ENCODE measurements around the gene PRMT1.
"Not testable (repeated sequence)": the region's sequence is repeated elsewhere in the genome, so short reads cannot be mapped to it uniquely, and the experiment has no call there.

The PRMT1 gene

DNA sequence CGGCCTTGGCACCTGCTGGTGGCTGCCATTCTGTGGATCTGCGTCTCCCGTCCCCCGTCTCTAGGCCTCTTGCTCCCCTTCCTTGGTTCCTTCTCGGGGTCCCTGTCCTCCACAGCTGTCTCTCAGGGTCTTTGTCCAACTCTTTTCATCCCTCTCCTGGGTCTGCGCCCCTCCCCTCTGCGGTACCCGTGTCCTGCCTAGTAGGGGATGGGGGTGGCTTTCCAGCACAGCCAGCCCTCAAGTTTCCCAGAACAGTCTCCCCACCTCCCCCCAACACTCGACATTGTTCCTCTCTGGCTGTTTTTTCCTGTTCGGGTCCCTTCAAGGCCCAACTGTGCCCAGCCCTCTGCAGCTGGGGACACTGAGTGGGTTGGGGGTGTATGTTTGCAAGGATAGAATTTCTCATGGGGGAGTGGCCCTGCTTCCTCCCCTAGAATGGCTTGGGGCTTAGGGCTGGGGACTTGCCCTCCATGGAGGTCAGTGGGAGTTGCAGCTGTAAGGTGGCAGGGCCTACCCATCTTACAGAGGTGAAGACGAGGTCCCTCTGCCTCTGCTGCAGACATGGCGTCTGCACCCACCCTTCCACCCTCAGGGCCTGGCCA lies 11.6 kb downstream of the PRMT1 start:
- no peak for DNase-seq (ENCODE audit: low spot score)

DNA sequence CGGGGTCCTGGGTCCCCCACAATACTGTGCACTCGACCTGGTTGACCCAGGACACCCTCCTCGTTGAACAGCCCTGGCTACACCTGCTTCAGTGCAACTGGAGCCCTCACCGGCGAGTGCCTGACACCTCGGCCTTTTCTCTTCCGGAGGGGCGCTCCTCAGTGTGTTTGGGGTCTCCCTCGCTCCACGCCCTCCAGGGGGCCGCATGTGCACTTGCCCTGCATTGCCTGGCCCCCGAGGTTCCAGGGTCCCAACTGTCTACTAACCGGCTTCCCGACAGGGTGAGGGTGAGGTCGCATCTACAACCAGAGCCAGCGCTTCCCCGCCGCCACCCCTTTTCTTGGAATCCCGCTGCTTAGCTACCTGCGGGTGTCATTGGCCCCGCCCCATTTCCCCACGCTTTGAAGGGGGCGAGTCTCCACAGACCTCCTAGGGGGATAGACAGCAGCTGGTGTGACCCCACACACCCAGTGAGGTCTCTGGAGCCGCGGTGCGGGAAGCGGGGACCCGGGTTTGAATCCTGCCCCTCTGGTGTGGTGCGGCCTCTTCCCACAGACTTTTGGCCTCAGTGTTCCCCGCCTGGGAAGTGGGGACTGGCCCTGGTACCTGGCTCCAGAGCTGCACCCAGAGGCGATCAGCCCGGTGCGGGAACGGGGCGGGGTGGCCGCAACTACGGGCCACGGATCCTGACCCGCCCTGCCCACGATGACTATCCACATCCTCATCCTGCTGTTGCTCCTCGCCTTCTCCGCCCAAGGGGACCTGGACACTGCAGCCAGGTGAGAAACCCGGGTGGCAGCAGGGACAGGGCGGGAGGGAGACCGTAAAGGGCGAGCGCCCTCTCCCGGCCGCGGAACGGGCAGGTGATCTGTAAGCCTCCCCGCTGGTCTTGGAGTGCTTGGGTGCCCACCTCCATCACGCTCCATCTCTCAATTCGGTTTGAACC lies 12.3 kb downstream of the PRMT1 start, which contains the start of gene ADM5:
Gene ADM5 (plus strand): TSS at position 462 of the 946 bp plus-strand sequence. CDS start 244 bp downstream, at position 706.
- DNase-seq (ENCODE audit: low spot score) = no peak

DNA sequence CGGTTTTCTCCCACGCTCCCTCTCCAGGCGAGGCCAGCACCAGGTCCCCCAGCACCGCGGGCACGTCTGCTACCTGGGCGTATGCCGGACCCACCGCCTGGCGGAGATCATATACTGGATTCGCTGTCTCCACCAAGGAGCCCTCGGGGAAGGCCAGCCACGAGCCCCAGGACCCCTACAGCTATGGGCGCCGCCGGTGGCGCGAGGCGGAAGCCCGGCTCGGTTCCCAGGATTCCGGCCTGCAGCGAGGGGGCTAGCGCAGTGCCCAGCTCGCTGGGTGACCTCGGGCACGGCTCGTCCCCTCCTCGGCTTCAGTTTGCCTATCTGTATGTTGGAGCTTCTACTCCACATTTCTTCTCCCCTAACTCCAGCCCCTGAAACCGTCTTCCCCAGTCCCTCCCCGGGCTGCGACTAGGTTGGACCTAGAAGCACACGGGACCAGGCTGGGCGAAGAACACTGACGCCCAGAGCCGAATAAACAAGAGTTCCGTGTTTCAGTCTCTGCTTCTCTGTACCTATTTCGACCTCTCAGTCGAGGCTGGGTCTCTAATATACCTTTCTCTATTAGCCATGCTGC lies 13.1 kb downstream of the PRMT1 start:
- DNase-seq (ENCODE audit: low spot score) = no peak

DNA sequence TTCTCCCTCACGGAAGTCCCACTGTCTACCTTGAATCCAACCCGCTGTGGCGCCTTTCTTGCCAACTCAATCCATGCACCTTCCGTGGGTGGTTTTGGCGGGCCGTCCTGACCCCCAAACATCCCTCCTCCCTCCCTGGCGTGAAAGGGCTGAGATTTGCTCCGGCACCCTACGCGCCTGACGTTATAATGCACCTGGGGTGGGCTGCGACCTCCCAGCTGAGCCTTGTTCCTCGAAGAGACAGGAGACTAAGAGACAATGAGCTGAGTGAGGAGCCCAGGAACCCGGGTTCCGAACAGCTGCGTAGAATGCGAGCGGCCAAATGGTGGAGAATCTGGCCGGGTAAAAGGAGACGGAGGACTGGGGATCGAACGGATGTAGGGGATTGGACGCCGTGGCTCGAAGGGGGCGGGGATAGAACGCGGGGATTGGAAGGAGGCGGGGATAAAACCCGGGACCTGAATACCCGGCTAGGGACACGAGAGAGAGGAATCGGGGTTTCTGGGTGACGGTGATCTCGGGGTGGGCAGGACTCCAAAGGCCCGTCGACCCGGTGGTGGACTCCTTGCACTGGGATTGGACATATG lies 13.7 kb downstream of the PRMT1 start, which contains the start of gene CPT1C:
Gene CPT1C (plus strand): TSS at position 461 of the 587 bp plus-strand sequence. CDS start 1,137 bp downstream, outside the sequence.
- DNase-seq (ENCODE audit: low spot score) = no peak

DNA sequence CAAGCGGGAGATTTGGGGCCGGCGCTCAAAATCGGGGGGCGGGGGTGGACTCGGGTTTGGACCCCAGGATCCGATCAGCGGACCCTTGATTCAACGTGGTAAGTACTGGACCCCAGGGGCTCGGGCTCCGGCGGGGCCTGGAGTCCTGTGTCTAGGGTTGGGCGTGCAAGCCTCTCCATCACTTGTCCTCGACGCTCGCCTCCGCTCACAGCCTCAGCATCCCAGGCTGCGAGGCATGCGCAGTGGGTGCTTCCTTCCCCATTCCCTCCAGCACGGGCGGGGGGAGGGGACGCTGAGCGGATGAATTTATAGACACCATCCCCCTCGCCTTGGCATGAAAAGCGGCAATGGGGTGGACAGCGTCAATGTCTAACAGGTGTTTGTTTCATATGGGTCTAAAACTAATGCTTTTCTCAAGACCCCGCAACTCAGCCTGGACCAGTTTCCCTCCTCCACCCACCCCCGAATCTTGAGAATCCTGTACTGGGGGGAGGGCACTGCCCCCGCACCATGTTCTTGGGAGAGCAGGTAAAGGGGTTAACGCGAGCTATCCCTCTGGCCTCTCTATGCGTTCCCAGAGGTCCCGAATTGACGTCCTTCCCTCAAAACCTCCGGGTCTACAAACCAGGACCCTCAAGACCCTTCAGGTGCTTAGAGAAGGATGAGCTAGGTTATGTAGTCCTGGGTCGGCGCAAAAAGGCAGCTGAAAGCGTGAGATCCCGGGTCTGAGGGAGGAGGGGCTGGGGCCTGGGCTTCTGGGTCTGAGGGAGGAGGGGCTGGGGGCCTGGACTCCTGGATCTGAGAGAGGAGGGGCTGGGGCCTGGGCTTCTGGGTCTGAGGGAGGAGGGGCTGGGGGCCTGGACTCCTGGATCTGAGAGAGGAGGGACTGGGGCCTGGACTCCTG lies 14.4 kb downstream of the PRMT1 start:
- no peak for DNase-seq (ENCODE audit: low spot score)

DNA sequence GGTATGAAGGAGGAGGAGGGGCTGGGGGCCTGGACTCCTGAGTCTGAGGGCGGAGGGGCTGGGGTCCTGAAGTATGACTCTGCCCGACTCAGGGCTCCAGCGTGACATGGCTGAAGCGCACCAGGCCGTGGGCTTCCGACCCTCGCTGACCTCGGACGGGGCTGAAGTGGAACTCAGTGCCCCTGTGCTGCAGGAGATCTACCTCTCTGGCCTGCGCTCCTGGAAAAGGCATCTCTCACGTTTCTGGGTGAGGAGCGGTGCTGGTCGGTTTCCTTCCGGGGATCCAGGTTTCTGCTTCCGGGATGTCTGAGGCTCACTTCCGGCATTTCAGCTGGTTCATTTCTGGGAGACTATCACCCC lies 15.1 kb downstream of the PRMT1 start:
- no peak for DNase-seq (ENCODE audit: low spot score)

DNA sequence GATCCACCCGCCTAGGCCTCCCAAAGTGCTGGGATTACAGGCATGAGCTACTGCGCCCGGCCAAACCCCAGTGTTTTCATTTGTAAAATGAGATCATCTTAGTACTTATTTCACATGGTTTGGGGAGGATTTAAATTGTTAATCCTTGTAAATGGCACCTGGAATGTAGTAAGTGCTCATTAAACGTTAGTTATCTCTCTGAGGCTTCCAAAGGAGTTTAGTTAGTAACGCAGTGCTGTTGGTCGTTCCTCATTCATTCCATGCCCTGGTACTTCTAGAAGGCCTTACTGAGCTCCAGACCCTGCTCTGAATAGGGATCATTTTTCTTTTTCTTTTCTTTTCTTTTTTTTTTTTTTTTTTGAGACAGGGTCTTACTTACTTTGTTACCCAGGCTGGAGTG lies 19.0 kb downstream of the PRMT1 start:
- DNase-seq (ENCODE audit: low spot score) = no peak

DNA sequence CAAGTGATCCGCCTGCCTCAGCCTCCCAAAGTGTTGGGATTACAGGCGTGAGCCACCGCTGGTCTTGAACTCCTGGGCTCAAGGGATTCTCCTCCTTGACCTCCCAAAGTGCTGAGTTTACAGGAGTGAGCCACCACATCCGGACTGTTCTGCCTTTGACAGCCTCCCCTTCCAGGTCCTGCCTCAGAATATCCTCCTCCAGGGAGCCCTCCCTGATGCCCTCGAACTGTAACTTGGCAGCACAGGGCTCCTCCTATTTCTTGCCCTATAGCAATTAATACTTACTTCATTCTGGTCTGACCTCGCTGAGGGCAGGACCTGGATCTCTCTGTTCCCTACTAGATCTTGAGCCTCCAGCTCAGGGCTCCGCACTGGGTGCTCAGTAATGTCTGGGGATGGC lies 19.8 kb downstream of the PRMT1 start:
- no peak for DNase-seq (ENCODE audit: low spot score)

DNA sequence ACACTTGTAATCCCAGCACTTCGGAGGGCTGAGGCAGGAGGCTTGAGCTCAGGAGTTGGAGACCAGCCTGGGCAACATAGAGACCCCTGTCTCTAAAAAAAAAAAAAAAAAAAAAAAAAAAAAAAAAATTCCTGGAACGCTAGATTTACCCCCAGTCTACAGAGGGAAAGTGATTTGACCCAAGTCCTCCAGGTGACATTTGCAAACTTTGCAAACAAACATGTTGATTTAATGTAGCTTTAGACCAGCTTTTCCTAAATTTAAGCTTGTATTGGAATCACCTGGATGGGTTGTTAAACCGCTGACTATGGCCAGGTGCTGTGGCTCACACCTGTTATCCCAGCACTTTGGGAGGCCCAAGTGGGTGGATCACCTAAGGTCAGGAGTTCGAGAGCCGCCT lies 22.3 kb downstream of the PRMT1 start:
- DNase-seq (ENCODE audit: low spot score) = no peak

DNA sequence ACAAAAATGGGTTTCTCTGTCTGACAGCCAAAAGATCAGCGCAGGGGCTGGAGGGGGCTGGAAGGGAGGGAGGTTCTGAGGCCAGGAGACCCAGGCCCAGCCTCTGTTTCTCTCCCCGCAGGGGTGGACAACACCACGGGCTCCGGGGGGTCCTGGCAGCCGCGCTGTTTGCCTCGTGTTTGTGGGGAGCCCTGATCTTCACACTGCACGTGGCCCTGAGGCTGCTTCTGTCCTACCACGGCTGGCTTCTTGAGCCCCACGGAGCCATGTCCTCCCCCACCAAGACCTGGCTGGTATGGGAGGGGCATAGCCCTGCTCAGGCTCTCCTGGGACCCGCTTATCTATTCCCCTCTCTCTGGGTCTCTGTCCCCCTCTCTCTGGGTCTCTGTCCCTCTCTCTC lies 23.5 kb downstream of the PRMT1 start:
- no peak for DNase-seq (ENCODE audit: low spot score)

DNA sequence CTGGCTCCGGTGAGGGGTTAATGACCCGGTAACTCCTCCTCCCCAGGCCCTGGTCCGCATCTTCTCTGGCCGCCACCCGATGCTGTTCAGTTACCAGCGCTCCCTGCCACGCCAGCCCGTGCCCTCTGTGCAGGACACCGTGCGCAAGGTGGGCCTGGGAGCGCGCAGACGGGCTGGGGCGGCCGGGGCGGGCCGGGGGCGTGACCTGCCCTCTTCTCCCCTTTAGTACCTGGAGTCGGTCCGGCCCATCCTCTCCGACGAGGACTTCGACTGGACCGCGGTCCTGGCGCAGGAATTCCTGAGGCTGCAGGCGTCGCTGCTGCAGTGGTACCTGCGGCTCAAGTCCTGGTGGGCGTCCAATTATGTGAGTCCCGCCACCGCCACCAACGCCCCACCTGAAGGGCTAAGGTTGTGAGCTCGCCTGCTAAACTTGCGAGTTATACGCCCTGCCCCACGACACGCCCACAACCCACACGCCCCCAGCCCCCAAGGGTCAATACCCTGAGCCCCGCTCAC lies 24.3 kb downstream of the PRMT1 start:
- DNase-seq (ENCODE audit: low spot score) = no peak

DNA sequence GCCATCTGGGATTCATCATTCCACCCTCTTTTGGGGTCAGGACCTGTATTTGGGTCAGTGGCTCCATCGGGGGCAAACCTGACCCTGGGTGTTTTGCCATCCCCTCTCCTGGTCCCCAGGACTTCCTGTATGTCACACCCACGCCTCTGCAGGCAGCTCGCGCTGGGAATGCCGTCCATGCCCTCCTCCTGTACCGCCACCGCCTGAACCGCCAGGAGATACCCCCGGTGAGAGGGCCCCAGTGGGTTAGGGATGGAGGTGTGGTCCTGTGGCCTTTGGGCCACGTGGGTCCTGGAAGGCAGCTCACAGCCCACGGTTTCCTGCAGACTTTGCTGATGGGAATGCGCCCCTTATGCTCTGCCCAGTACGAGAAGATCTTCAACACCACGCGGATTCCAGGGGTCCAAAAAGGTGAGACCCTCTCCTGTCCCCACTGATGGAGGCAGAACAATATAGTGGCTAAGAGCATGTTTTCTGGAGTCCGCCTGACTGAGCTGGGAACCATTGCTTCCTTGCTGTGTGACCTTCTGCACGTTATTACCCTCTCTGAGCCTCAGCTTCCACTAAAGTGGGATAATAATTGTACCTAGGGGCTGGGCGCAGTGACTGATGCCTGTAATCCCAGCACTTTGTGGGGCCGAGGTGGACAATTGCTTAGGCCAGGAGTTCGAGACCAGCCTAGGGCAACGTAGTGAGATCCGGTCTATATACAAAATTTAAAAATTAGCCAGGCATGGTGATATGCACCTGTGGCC lies 28.0 kb downstream of the PRMT1 start:
- no peak for DNase-seq (ENCODE audit: low spot score)

DNA sequence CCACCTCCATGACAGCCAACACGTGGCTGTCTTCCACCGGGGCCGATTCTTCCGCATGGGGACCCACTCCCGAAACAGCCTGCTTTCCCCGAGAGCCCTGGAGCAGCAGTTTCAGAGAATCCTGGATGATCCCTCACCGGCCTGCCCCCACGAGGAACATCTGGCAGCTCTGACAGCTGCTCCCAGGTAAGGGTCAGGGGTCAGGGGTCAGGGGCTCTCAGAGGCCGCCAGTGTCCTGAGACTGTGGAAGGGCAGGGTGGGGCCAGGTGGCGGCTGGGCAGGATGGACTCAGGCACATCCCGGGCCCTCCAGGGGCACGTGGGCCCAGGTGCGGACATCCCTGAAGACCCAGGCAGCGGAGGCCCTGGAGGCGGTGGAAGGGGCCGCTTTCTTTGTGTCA lies 28.8 kb downstream of the PRMT1 start:
- DNase-seq (ENCODE audit: low spot score) = no peak

DNA sequence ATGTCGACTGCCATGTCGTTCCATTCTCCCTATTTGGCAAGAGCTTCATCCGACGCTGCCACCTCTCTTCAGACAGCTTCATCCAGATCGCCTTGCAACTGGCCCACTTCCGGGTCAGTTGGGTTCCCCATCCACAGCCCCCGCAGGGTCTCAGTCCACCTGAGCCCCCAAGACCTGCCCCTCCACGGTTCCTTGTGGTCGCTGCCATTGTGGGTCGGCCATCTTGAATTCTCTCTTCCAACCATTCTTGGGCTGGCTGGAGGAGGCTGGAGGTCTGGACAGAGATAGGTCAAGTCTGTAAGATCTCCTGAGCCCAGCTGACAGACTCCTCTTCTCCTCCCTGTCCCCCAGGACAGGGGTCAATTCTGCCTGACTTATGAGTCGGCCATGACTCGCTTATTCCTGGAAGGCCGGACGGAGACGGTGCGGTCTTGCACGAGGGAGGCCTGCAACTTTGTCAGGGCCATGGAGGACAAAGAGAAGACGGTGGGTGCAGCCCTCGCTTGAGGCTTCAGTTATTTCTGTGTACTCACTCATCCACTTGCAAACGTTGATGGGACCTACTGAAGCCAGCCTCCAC lies 33.4 kb downstream of the PRMT1 start:
- DNase-seq (ENCODE audit: low spot score) = no peak

DNA sequence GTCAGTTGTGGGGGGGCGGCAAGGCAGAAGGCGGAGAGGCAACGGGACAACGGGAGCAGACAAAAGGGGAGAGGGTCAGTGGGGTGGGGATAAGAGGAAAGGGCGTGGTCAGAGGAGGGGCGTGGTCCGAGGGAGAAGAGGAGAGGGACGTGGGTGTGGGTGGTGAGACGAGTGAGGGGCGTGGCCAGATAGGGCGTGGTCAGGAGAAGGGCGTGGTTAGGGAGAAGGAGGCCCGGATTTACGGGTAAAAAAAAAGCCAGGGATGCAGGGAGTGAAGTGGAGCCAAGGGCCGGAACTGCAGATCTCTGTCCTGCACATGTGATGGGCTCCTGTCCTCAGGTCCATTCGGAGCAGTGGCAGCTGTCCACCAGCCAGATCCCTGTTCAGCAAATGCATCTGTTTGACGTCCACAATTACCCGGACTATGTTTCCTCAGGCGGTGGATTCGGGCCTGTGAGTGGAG lies 35.4 kb downstream of the PRMT1 start:
- DNase-seq (ENCODE audit: low spot score) = peak; percentile 28

DNA sequence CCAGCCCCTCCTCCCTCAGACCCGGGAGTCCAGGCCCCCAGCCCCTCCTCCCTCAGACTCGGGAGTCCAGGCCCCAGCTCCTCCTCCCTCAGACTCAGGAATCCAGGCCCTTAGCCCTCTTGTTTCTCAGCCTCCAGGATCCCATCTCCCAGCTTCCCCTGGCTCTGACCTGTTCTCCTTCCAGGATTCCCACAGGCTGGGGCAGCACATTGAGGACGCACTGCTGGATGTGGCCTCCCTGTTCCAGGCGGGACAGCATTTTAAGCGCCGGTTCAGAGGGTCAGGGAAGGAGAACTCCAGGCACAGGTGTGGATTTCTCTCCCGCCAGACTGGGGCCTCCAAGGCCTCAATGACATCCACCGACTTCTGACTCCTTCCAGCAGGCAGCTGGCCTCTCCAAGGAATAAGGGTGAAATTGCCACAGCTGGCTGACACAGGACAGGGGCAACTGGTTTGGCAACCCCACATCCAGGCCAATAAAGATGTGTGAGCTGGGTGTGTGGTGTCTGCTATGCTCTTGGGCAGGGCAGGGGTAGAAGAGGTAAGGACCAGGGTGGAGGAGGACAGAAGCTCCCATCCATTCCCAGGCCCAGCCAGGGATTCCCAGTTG lies 36.3 kb downstream of the PRMT1 start:
- DNase-seq (ENCODE audit: low spot score) = no peak

DNA sequence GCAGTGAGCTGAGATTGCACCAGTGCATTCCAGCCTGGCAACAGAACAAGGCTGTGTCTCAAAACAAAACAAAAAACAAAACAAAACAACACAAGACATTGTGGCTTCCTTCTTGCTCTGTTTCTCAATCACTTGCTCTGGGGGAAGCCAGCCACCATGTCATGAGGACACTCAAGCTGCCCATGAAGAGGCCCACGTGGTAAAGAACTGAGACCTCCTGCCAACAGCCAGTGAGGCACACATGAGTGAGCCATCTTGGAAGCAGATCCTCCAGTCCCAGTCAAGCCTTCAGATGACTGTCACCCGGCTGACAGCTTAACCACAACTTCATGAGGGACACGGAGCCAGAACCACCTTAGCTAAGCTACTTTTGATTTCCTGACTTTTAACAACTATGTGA lies 39.1 kb downstream of the PRMT1 start:
- DNase-seq (ENCODE audit: low spot score) = no peak

DNA sequence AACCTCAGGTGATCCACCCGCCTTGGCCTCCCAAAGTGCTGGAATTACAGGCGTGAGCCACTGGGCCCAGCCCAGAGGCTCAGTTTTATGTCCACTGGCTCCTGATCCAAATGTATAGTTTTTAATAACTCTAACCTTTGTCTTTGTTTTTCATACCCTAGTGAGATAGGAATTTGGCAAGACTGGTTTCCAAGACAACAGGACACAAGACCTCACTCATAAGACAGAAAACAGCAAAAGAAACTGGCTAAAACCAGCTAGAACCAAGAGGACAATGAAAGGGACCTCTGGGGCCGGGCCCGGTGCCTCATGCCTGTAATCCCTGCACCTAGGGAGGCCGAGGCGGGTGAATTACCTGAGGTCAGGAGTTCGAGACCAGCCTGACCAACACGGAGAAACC lies 41.4 kb downstream of the PRMT1 start:
- DNase-seq (ENCODE audit: low spot score) = no peak

DNA sequence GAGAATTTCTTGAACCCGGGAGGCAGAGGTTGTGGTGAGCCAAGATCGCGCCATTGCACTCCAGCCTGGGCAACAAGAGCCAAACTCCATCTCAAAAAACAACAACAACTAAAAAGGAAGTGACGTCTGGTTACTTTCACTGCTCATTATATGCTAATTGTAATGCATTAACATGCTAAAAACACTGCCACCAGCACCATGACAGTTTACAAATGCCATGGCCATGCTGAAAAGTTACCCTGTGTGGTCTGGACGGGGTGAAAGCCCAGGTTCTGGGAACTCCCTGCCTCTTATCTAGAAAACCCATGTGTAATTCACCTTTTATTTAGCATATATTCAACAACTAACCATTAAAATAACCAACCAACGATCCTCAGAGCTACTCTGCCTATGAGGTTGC lies 41.9 kb downstream of the PRMT1 start:
- DNase-seq (ENCODE audit: low spot score) = no peak

DNA sequence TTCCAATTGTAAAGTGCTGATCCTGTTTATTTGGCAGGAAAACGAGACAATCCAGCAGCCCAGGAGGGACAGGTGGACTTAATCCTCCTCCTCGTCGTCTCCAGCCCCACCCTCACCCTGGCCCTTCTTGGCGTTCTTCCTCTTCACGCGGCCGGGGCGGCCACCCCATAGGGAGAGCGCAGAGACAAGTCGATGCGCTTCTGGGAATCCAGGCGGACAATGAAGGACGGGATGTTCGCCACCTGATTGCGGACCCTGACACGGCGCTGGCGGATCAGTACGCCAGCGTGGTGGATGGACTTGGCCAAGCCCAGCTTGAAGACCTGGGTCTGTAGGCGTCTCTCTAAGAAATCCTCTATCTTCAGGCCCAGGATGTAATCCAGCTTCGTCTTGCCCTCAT lies 42.3 kb downstream of the PRMT1 start:
- not testable (repeated sequence) for DNase-seq (ENCODE audit: low spot score)

All from hematopoietic multipotent progenitor cell treated with erythropoietin and hydrocortisone succinate and interleukin-3 and kit ligand, for 15 days (in vitro differentiated cells).